Lower lobe of right lung (tissue), 2 donors: Measurements from ENCODE around the gene PRKAG3. TPM values are rescaled to one million over a fixed set of nuclear protein-coding genes. Genes with fewer than 3 reads are reported as not detected.
A peak's percentile ranks its signal among the peaks of the same experiment; 100 is the strongest.

Experiments
- ATAC-seq, 2 donors: fragments of 200-7000 bp; cut with Tn5 transposase; one replicate each; pipeline ENCODE4 v1.9.1; 2020 to 2022; ENCODE audit warnings: mild to moderate bottlenecking in 2 of 2, moderate library complexity in 2 of 2
- DNase-seq: peaks from one replicate; pipeline ENCODE4 v3.0.0-alpha.2; 2020
- H3K27ac ChIP-seq: fragments of 200-600 bp; one replicate; pipeline ENCODE4 v1.8.0; 2022
- H3K27me3 ChIP-seq: fragments of 200-600 bp; one replicate; pipeline ENCODE4 v1.8.0; 2022; ENCODE audit warnings: low read depth
- H3K36me3 ChIP-seq: fragments of 200-600 bp; one replicate; pipeline ENCODE4 v1.8.0; 2022; ENCODE audit warnings: mild to moderate bottlenecking
- H3K4me1 ChIP-seq: fragments of 200-600 bp; one replicate; pipeline ENCODE4 v1.8.0; 2022
- H3K4me3 ChIP-seq: fragments of 200-600 bp; one replicate; pipeline ENCODE4 v1.8.0; 2022; ENCODE audit warnings: mild to moderate bottlenecking
- H3K9me3 ChIP-seq: fragments of 200-600 bp; one replicate; pipeline ENCODE4 v1.8.0; 2022
- intact Hi-C: fragments of 100-400 bp; cut with DNase I; formaldehyde crosslinking; loops from one replicate; pipeline ENCODE4 v1.11.0; 2022
- total RNA-seq: library from RNA; stranded (reverse); fragmentation: NEBNext Ultra II Directional; extraction: Animal tissue kit (Norgen Biotek cat#: 25700); gene quantifications from one replicate; pipeline ENCODE4 v1.2.1, GENCODE V29; 2021
- TF ChIP-seq, protein P1 (sequence below): fragments of 200-600 bp; IDR thresholded peaks from one replicate; pipeline ENCODE4 v1.8.0; 2022; ENCODE audit warnings: antibody characterized with exemption, mild to moderate bottlenecking
- donor health status: DM: no; HTN: yes; CAD: no; lungs with severe emphysema.

The PRKAG3 gene
- total RNA-seq, 1 donor from 2014 or later: not detected

- ATAC-seq: no peak
- TF ChIP-seq, protein P1, sequence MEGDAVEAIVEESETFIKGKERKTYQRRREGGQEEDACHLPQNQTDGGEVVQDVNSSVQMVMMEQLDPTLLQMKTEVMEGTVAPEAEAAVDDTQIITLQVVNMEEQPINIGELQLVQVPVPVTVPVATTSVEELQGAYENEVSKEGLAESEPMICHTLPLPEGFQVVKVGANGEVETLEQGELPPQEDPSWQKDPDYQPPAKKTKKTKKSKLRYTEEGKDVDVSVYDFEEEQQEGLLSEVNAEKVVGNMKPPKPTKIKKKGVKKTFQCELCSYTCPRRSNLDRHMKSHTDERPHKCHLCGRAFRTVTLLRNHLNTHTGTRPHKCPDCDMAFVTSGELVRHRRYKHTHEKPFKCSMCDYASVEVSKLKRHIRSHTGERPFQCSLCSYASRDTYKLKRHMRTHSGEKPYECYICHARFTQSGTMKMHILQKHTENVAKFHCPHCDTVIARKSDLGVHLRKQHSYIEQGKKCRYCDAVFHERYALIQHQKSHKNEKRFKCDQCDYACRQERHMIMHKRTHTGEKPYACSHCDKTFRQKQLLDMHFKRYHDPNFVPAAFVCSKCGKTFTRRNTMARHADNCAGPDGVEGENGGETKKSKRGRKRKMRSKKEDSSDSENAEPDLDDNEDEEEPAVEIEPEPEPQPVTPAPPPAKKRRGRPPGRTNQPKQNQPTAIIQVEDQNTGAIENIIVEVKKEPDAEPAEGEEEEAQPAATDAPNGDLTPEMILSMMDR: no peak
- Histone ChIP-seq H3K27me3 (peaks cover 6% of the 10 kb centered on the region), H3K27ac (no peak overlapping the region), H3K4me3 (no peak overlapping the region), H3K9me3 (no peaks in the 10 kb centered on the region), H3K36me3 (no peaks in the 10 kb centered on the region), H3K4me1 (no peaks in the 10 kb centered on the region)
- no peak for DNase-seq
- intact Hi-C loops: loop anchor here (10.0 kb wide), 1 partner anchor 125 kb away; the partner anchor contains the start of gene TTLL4
These were observed 8.3 kb upstream of the PRKAG3 start for GRCh38 chr2:218839888-218840287.

GRCh38 chr2:218839430-218839829 is 7.8 kb upstream of the PRKAG3 start:
- H3K27me3 ChIP-seq: peaks cover 6% of the 10 kb centered on the region
- TF ChIP-seq, protein P1: no peak
- no peaks in the 10 kb centered on the region for H3K4me1 ChIP-seq
- H3K9me3 ChIP-seq: no peaks in the 10 kb centered on the region
- peak; percentile 13 for DNase-seq
- no peak overlapping the region for H3K27ac ChIP-seq
- no peaks in the 10 kb centered on the region for H3K36me3 ChIP-seq
- no peak overlapping the region for H3K4me3 ChIP-seq
- intact Hi-C loops: no loop called here
- peak; percentile 49 to 53 for ATAC-seq

DNA sequence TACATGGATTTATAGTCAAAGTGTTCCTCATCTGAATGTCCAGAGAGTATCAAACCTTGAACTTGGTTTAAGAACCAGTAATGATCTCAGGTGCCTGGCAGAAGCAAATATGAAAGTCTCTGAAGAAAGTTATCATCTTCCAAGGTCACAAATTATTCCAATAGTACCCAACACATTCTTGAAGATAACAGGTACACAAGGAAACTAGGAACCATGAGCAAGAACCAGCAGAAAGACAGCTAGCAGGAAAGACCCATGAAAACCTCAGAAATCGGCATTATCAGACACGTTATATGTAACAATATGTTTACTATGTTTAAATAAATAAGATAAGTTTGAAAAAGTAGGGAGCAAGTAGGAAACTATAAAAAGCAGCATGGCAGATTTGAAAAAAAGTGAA is 5.9 kb upstream of the PRKAG3 start:
- Histone ChIP-seq H3K27me3 (peaks cover 6% of the 10 kb centered on the region), H3K4me1 (no peaks in the 10 kb centered on the region), H3K9me3 (no peaks in the 10 kb centered on the region), H3K36me3 (no peaks in the 10 kb centered on the region), H3K27ac (no peak overlapping the region), H3K4me3 (no peak overlapping the region)
- DNase-seq: no peak
- ATAC-seq: no peak
- intact Hi-C loops: no loop called here
- TF ChIP-seq, protein P1: no peak

- H3K36me3 ChIP-seq: no peaks in the 10 kb centered on the region
- no peaks in the 10 kb centered on the region for H3K4me1 ChIP-seq
- no peaks in the 10 kb centered on the region for H3K9me3 ChIP-seq
- DNase-seq (peak; percentile 2), ATAC-seq (no peak)
- intact Hi-C loops: no loop called here
- H3K27me3 ChIP-seq: peaks cover 6% of the 10 kb centered on the region
- no peak overlapping the region for H3K27ac ChIP-seq
- TF ChIP-seq, protein P1: no peak
- H3K4me3 ChIP-seq: no peak overlapping the region
These were observed 3.1 kb upstream of the PRKAG3 start for GRCh38 chr2:218834685-218835084.

DNA sequence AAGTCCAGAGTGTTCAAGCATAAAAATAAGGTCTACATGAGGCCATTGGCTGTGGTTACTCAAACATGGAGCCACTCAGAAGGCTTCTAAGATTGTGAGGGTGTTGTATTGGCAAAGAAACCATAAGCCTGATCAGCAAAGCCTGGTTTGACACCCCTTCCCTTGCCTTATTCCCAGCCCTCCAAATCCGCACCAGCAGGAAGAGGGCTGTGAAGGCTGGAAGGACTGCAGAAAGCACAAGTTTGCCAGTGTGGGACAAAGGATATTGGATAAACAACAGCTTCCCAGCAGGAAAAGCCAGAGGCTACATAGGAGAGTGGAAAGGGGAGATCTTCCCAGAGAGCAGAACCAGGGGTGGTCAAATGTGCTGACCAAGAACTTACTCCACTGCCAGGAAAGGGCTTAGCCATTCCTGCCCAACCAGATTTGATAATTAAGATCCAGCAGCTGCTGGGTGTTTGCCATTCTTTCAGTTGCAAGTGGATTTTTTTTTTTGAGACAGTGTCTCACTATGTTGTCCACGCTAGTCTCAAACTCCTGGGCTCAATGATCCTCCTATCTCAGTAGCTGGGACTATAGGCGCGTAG is 1.5 kb upstream of the PRKAG3 start:
- Histone ChIP-seq H3K4me3 (no peak overlapping the region), H3K4me1 (no peaks in the 10 kb centered on the region), H3K27ac (no peak overlapping the region), H3K27me3 (peaks cover 8% of the 10 kb centered on the region), H3K36me3 (no peaks in the 10 kb centered on the region), H3K9me3 (no peaks in the 10 kb centered on the region)
- TF ChIP-seq, protein P1: no peak
- DNase-seq: peak; percentile 2
- intact Hi-C loops: no loop called here
- no peak for ATAC-seq
